Measurements from ENCODE around the gene ME3.
"Not testable (repeated sequence)": the region's sequence is repeated elsewhere in the genome, so short reads cannot be mapped to it uniquely, and the experiment has no call there.

ME3 gene

GRCh38 chr11:86431258-86431657 lies 241.2 kb downstream of the ME3 start:
- Mint-ChIP-seq H3K36me3 (ENCODE audit: low read depth) (peaks cover 9% of the 10 kb centered on the region), H3K4me3 (peak overlapping the region; percentile 63), H3K27me3 (peaks cover 4% of the 10 kb centered on the region), H3K9me3 (peaks cover 7% of the 10 kb centered on the region), H3K4me1 (ENCODE audit: low read depth) (no peaks in the 10 kb centered on the region), H3K27ac (no peak overlapping the region)

- peaks cover 4% of the 10 kb centered on the region for H3K27me3 Mint-ChIP-seq
- no peak overlapping the region for H3K27ac Mint-ChIP-seq
- no peaks in the 10 kb centered on the region for H3K4me1 Mint-ChIP-seq (ENCODE audit: low read depth)
- H3K9me3 Mint-ChIP-seq: no peaks in the 10 kb centered on the region
- H3K36me3 Mint-ChIP-seq (ENCODE audit: low read depth): peaks cover 9% of the 10 kb centered on the region
- H3K4me3 Mint-ChIP-seq: no peak overlapping the region
These were observed 245.0 kb downstream of the ME3 start for GRCh38 chr11:86427441-86427840.

- not testable (repeated sequence) for H3K27ac Mint-ChIP-seq; H3K9me3 Mint-ChIP-seq; H3K4me3 Mint-ChIP-seq; H3K36me3 Mint-ChIP-seq (ENCODE audit: low read depth); H3K4me1 Mint-ChIP-seq (ENCODE audit: low read depth); H3K27me3 Mint-ChIP-seq
These were observed 248.9 kb downstream of the ME3 start for GRCh38 chr11:86423488-86423887.

- Mint-ChIP-seq H3K4me1 (ENCODE audit: low read depth) (peaks cover 7% of the 10 kb centered on the region), H3K27me3 (no peaks in the 10 kb centered on the region), H3K4me3 (no peak overlapping the region), H3K9me3 (no peaks in the 10 kb centered on the region), H3K27ac (no peak overlapping the region), H3K36me3 (ENCODE audit: low read depth) (no peaks in the 10 kb centered on the region)
These were observed 250.0 kb downstream of the ME3 start for GRCh38 chr11:86422371-86422770.

- H3K27ac Mint-ChIP-seq: no peak overlapping the region
- H3K9me3 Mint-ChIP-seq: no peaks in the 10 kb centered on the region
- H3K4me1 Mint-ChIP-seq (ENCODE audit: low read depth): peaks cover 7% of the 10 kb centered on the region
- no peaks in the 10 kb centered on the region for H3K27me3 Mint-ChIP-seq
- no peaks in the 10 kb centered on the region for H3K36me3 Mint-ChIP-seq (ENCODE audit: low read depth)
- H3K4me3 Mint-ChIP-seq: no peak overlapping the region
These were observed 250.5 kb downstream of the ME3 start for GRCh38 chr11:86421946-86422345.

GRCh38 chr11:86418917-86419316 lies 253.5 kb downstream of the ME3 start:
- no peaks in the 10 kb centered on the region for H3K9me3 Mint-ChIP-seq
- no peak overlapping the region for H3K4me3 Mint-ChIP-seq
- no peak overlapping the region for H3K27ac Mint-ChIP-seq
- no peaks in the 10 kb centered on the region for H3K36me3 Mint-ChIP-seq (ENCODE audit: low read depth)
- H3K4me1 Mint-ChIP-seq (ENCODE audit: low read depth): peaks cover 7% of the 10 kb centered on the region
- no peaks in the 10 kb centered on the region for H3K27me3 Mint-ChIP-seq

- no peaks in the 10 kb centered on the region for H3K27me3 Mint-ChIP-seq
- H3K9me3 Mint-ChIP-seq: no peaks in the 10 kb centered on the region
- H3K36me3 Mint-ChIP-seq (ENCODE audit: low read depth): no peaks in the 10 kb centered on the region
- no peak overlapping the region for H3K27ac Mint-ChIP-seq
- H3K4me1 Mint-ChIP-seq (ENCODE audit: low read depth): peaks cover 7% of the 10 kb centered on the region
- no peak overlapping the region for H3K4me3 Mint-ChIP-seq
These were observed 253.9 kb downstream of the ME3 start for GRCh38 chr11:86418513-86418912.

- no peak overlapping the region for H3K4me3 Mint-ChIP-seq
- H3K27me3 Mint-ChIP-seq: no peaks in the 10 kb centered on the region
- H3K27ac Mint-ChIP-seq: no peak overlapping the region
- H3K9me3 Mint-ChIP-seq: no peaks in the 10 kb centered on the region
- H3K4me1 Mint-ChIP-seq (ENCODE audit: low read depth): peaks cover 7% of the 10 kb centered on the region
- no peaks in the 10 kb centered on the region for H3K36me3 Mint-ChIP-seq (ENCODE audit: low read depth)
These were observed 254.3 kb downstream of the ME3 start for GRCh38 chr11:86418106-86418505.

GRCh38 chr11:86416951-86417350 lies 255.5 kb downstream of the ME3 start:
- H3K27me3 Mint-ChIP-seq; H3K4me1 Mint-ChIP-seq (ENCODE audit: low read depth); H3K4me3 Mint-ChIP-seq; H3K36me3 Mint-ChIP-seq (ENCODE audit: low read depth); H3K9me3 Mint-ChIP-seq; H3K27ac Mint-ChIP-seq: not testable (repeated sequence)

- Mint-ChIP-seq H3K27ac (no peak overlapping the region), H3K9me3 (no peaks in the 10 kb centered on the region), H3K27me3 (no peaks in the 10 kb centered on the region), H3K4me1 (ENCODE audit: low read depth) (peaks cover 7% of the 10 kb centered on the region), H3K36me3 (ENCODE audit: low read depth) (no peaks in the 10 kb centered on the region), H3K4me3 (no peak overlapping the region)
These were observed 255.9 kb downstream of the ME3 start for GRCh38 chr11:86416494-86416893.

- H3K27me3 Mint-ChIP-seq: no peaks in the 10 kb centered on the region
- H3K9me3 Mint-ChIP-seq: no peaks in the 10 kb centered on the region
- no peaks in the 10 kb centered on the region for H3K36me3 Mint-ChIP-seq (ENCODE audit: low read depth)
- no peak overlapping the region for H3K27ac Mint-ChIP-seq
- H3K4me1 Mint-ChIP-seq (ENCODE audit: low read depth): peaks cover 7% of the 10 kb centered on the region
- no peak overlapping the region for H3K4me3 Mint-ChIP-seq
These were observed 257.4 kb downstream of the ME3 start for GRCh38 chr11:86415026-86415425.

- Mint-ChIP-seq H3K36me3 (ENCODE audit: low read depth) (no peaks in the 10 kb centered on the region), H3K9me3 (no peaks in the 10 kb centered on the region), H3K4me1 (ENCODE audit: low read depth) (peaks cover 7% of the 10 kb centered on the region), H3K27ac (no peak overlapping the region), H3K4me3 (no peak overlapping the region), H3K27me3 (no peaks in the 10 kb centered on the region)
These were observed 258.4 kb downstream of the ME3 start for GRCh38 chr11:86414032-86414431.

GRCh38 chr11:86408845-86409244 lies 263.6 kb downstream of the ME3 start:
- Mint-ChIP-seq H3K36me3 (ENCODE audit: low read depth) (no peaks in the 10 kb centered on the region), H3K27ac (no peak overlapping the region), H3K4me1 (ENCODE audit: low read depth) (no peaks in the 10 kb centered on the region), H3K27me3 (no peaks in the 10 kb centered on the region), H3K9me3 (no peaks in the 10 kb centered on the region), H3K4me3 (no peak overlapping the region)

GRCh38 chr11:86403458-86403857 lies 269.0 kb downstream of the ME3 start:
- Mint-ChIP-seq H3K4me3 (no peak overlapping the region), H3K9me3 (no peaks in the 10 kb centered on the region), H3K27me3 (no peaks in the 10 kb centered on the region), H3K27ac (no peak overlapping the region), H3K36me3 (ENCODE audit: low read depth) (peaks cover 3% of the 10 kb centered on the region), H3K4me1 (ENCODE audit: low read depth) (peaks cover 5% of the 10 kb centered on the region)

GRCh38 chr11:86398106-86398505 lies 274.3 kb downstream of the ME3 start:
- no peak overlapping the region for H3K27ac Mint-ChIP-seq
- no peak overlapping the region for H3K4me3 Mint-ChIP-seq
- H3K9me3 Mint-ChIP-seq: no peaks in the 10 kb centered on the region
- H3K4me1 Mint-ChIP-seq (ENCODE audit: low read depth): peaks cover 8% of the 10 kb centered on the region
- H3K27me3 Mint-ChIP-seq: no peaks in the 10 kb centered on the region
- H3K36me3 Mint-ChIP-seq (ENCODE audit: low read depth): peaks cover 3% of the 10 kb centered on the region

- H3K4me1 Mint-ChIP-seq (ENCODE audit: low read depth): peaks cover 8% of the 10 kb centered on the region
- H3K27me3 Mint-ChIP-seq: no peaks in the 10 kb centered on the region
- no peaks in the 10 kb centered on the region for H3K9me3 Mint-ChIP-seq
- H3K27ac Mint-ChIP-seq: no peak overlapping the region
- H3K4me3 Mint-ChIP-seq: no peak overlapping the region
- H3K36me3 Mint-ChIP-seq (ENCODE audit: low read depth): peaks cover 3% of the 10 kb centered on the region
These were observed 275.1 kb downstream of the ME3 start for GRCh38 chr11:86397351-86397750.

GRCh38 chr11:86396396-86396795 lies 276.0 kb downstream of the ME3 start:
- Mint-ChIP-seq H3K9me3 (no peaks in the 10 kb centered on the region), H3K27ac (no peak overlapping the region), H3K4me1 (ENCODE audit: low read depth) (peaks cover 8% of the 10 kb centered on the region), H3K27me3 (no peaks in the 10 kb centered on the region), H3K36me3 (ENCODE audit: low read depth) (peaks cover under 1% of the 10 kb centered on the region), H3K4me3 (no peak overlapping the region)
